IgD-negative memory B cell (primary cell): ENCODE results near the gene UNC45A. TPM values are rescaled to one million over a fixed set of nuclear protein-coding genes. Genes with fewer than 3 reads are reported as not detected.

Source experiments
- H3K27ac Mint-ChIP-seq, 3 donors: one replicate each; pipeline ENCODE4 v1.8.0; 2020 to 2022; ENCODE audit warnings: mild to moderate bottlenecking in 3 of 3, mixed read lengths in 3 of 3, moderate library complexity in 1 of 3
- H3K27me3 Mint-ChIP-seq: one replicate; pipeline ENCODE4 v1.8.0; 2021; ENCODE audit warnings: mixed read lengths
- H3K36me3 Mint-ChIP-seq: one replicate; pipeline ENCODE4 v1.8.0; 2020; ENCODE audit warnings: mild to moderate bottlenecking, mixed read lengths
- H3K4me1 Mint-ChIP-seq, 3 donors: one replicate each; pipeline ENCODE4 v1.8.0; 2020 to 2022; ENCODE audit warnings: mixed read lengths in 3 of 3, mild to moderate bottlenecking in 1 of 3
- H3K4me3 Mint-ChIP-seq, 4 donors: one replicate each; pipeline ENCODE4 v1.8.0; 2020 to 2022; ENCODE audit warnings: mild to moderate bottlenecking in 4 of 4, mixed read lengths in 4 of 4, moderate library complexity in 3 of 4
- H3K9me3 Mint-ChIP-seq, 3 donors: one replicate each; pipeline ENCODE4 v1.8.0; 2020 to 2021; ENCODE audit warnings: mixed read lengths in 3 of 3, mild to moderate bottlenecking in 1 of 3
- polyA plus RNA-seq: library from polyadenylated mRNA; unstranded; fragments of 300-500 nt; fragmentation: Illumina TruSeq; gene quantifications from one replicate; pipeline ENCODE4 v1.2.3, GENCODE V29; 2021

UNC45A gene
- polyA plus RNA-seq, 1 donor from 2014 or later, result 65.3 TPM

GRCh38 chr15:90938261-90938660 is 3.2 kb downstream of the UNC45A start:
- Mint-ChIP-seq H3K27ac (no peak overlapping the region), H3K27me3 (no peaks in the 10 kb centered on the region), H3K4me3 (no peak overlapping the region), H3K36me3 (no peaks in the 10 kb centered on the region), H3K4me1 (peaks cover 14 to 16% (median 15%) of the 10 kb centered on the region in 3 donors), H3K9me3 (no peaks in the 10 kb centered on the region)

GRCh38 chr15:90939756-90940155 is 4.7 kb downstream of the UNC45A start:
- H3K36me3 Mint-ChIP-seq, result no peaks in the 10 kb centered on the region
- no peaks in the 10 kb centered on the region for H3K27me3 Mint-ChIP-seq
- H3K27ac Mint-ChIP-seq, result no peak overlapping the region
- H3K4me1 Mint-ChIP-seq, result peaks cover 9 to 12% (median 11%) of the 10 kb centered on the region in 3 donors
- H3K9me3 Mint-ChIP-seq, result no peaks in the 10 kb centered on the region
- peak overlapping the region in 1 of 4 donors; percentile 43 for H3K4me3 Mint-ChIP-seq

GRCh38 chr15:90941038-90941437 is 6.0 kb downstream of the UNC45A start:
- Mint-ChIP-seq H3K27me3 (no peaks in the 10 kb centered on the region), H3K4me1 (peaks cover 7 to 8% (median 8%) of the 10 kb centered on the region in 3 donors), H3K4me3 (no peak overlapping the region), H3K27ac (no peak overlapping the region), H3K36me3 (no peaks in the 10 kb centered on the region), H3K9me3 (no peaks in the 10 kb centered on the region)

- no peaks in the 10 kb centered on the region for H3K4me1 Mint-ChIP-seq
- peak overlapping the region in 1 of 3 donors; percentile 43 for H3K27ac Mint-ChIP-seq
- H3K4me3 Mint-ChIP-seq, result no peak overlapping the region
- H3K9me3 Mint-ChIP-seq, result no peaks in the 10 kb centered on the region
- H3K27me3 Mint-ChIP-seq, result no peaks in the 10 kb centered on the region
- no peaks in the 10 kb centered on the region for H3K36me3 Mint-ChIP-seq
Observed at GRCh38 chr15:90942354-90943120, 7.5 kb downstream of the UNC45A start.

- Mint-ChIP-seq H3K27me3 (no peaks in the 10 kb centered on the region), H3K4me1 (no peaks in the 10 kb centered on the region), H3K9me3 (no peaks in the 10 kb centered on the region), H3K4me3 (no peak overlapping the region), H3K36me3 (no peaks in the 10 kb centered on the region), H3K27ac (peak overlapping the region in 1 of 3 donors; percentile 42)
Observed at GRCh38 chr15:90945091-90945490, 10.0 kb downstream of the UNC45A start.

GRCh38 chr15:90946538-90946937 is 11.5 kb downstream of the UNC45A start:
- H3K27ac Mint-ChIP-seq, result no peak overlapping the region
- H3K27me3 Mint-ChIP-seq, result no peaks in the 10 kb centered on the region
- peaks cover 3% of the 10 kb centered on the region for H3K36me3 Mint-ChIP-seq
- no peaks in the 10 kb centered on the region for H3K4me1 Mint-ChIP-seq
- H3K4me3 Mint-ChIP-seq, result no peak overlapping the region
- no peaks in the 10 kb centered on the region for H3K9me3 Mint-ChIP-seq

- Mint-ChIP-seq H3K4me1 (no peaks in the 10 kb centered on the region), H3K27ac (peak overlapping the region in 1 of 3 donors; percentile 19), H3K4me3 (no peak overlapping the region), H3K27me3 (no peaks in the 10 kb centered on the region), H3K9me3 (no peaks in the 10 kb centered on the region), H3K36me3 (peaks cover 3% of the 10 kb centered on the region)
Observed at GRCh38 chr15:90946941-90947576, 12.0 kb downstream of the UNC45A start.

- no peak overlapping the region for H3K4me3 Mint-ChIP-seq
- peak overlapping the region in 2 of 3 donors; percentile 19 to 39 for H3K27ac Mint-ChIP-seq
- H3K27me3 Mint-ChIP-seq, result no peaks in the 10 kb centered on the region
- H3K36me3 Mint-ChIP-seq, result peaks cover 5% of the 10 kb centered on the region
- H3K4me1 Mint-ChIP-seq, result no peaks in the 10 kb centered on the region
- no peaks in the 10 kb centered on the region for H3K9me3 Mint-ChIP-seq
Observed at GRCh38 chr15:90947577-90948357, 12.7 kb downstream of the UNC45A start.

- Mint-ChIP-seq H3K4me3 (no peak overlapping the region), H3K27ac (no peak overlapping the region), H3K27me3 (no peaks in the 10 kb centered on the region), H3K36me3 (peaks cover 6% of the 10 kb centered on the region), H3K9me3 (no peaks in the 10 kb centered on the region), H3K4me1 (no peaks in the 10 kb centered on the region)
Observed at GRCh38 chr15:90948506-90948905, 13.4 kb downstream of the UNC45A start.

- H3K4me1 Mint-ChIP-seq, result peaks cover 0 to 4% (median 4%) of the 10 kb centered on the region in 3 donors
- no peaks in the 10 kb centered on the region for H3K9me3 Mint-ChIP-seq
- H3K4me3 Mint-ChIP-seq, result peak overlapping the region in 1 of 4 donors; percentile 14
- H3K27me3 Mint-ChIP-seq, result no peaks in the 10 kb centered on the region
- H3K27ac Mint-ChIP-seq, result no peak overlapping the region
- peaks cover 6% of the 10 kb centered on the region for H3K36me3 Mint-ChIP-seq
Observed at GRCh38 chr15:90949979-90950675, 15.0 kb downstream of the UNC45A start.

- Mint-ChIP-seq H3K4me3 (peak overlapping the region in 1 of 4 donors; percentile 14), H3K4me1 (peaks cover 1 to 4% (median 4%) of the 10 kb centered on the region in 3 donors), H3K36me3 (peaks cover 6% of the 10 kb centered on the region), H3K27me3 (no peaks in the 10 kb centered on the region), H3K9me3 (no peaks in the 10 kb centered on the region), H3K27ac (no peak overlapping the region)
Observed at GRCh38 chr15:90950676-90951075, 15.6 kb downstream of the UNC45A start.

GRCh38 chr15:90952901-90953677 is 18.0 kb downstream of the UNC45A start:
- H3K4me3 Mint-ChIP-seq, result peak overlapping the region in 3 of 4 donors; percentile 13 to 96 (median 83)
- no peaks in the 10 kb centered on the region for H3K27me3 Mint-ChIP-seq
- no peaks in the 10 kb centered on the region for H3K9me3 Mint-ChIP-seq
- peaks cover 6% of the 10 kb centered on the region for H3K36me3 Mint-ChIP-seq
- H3K27ac Mint-ChIP-seq, result no peak overlapping the region
- H3K4me1 Mint-ChIP-seq, result peaks cover 9 to 11% (median 9%) of the 10 kb centered on the region in 3 donors

- peaks cover 9 to 11% (median 9%) of the 10 kb centered on the region in 3 donors for H3K4me1 Mint-ChIP-seq
- peak overlapping the region; percentile 77 to 96 (median 96) for H3K27ac Mint-ChIP-seq
- H3K9me3 Mint-ChIP-seq, result no peaks in the 10 kb centered on the region
- no peaks in the 10 kb centered on the region for H3K27me3 Mint-ChIP-seq
- H3K36me3 Mint-ChIP-seq, result peaks cover 6% of the 10 kb centered on the region
- H3K4me3 Mint-ChIP-seq, result peak overlapping the region in 3 of 4 donors; percentile 89 to 96 (median 95)
Observed at GRCh38 chr15:90953947-90954711, 19.0 kb downstream of the UNC45A start.
